Activated naive CD8-positive, alpha-beta T cell (primary cell): ENCODE measurements around the gene ORMDL3.
"Not testable (repeated sequence)": the region's sequence is repeated elsewhere in the genome, so short reads cannot be mapped to it uniquely, and the experiment has no call there.

Experiments
- H3K27ac Mint-ChIP-seq: one replicate; pipeline ENCODE4 v1.8.0; 2021; ENCODE audit warnings: mixed read lengths
- H3K27me3 Mint-ChIP-seq: one replicate; pipeline ENCODE4 v1.8.0; 2021; ENCODE audit warnings: mixed read lengths
- H3K36me3 Mint-ChIP-seq: one replicate; pipeline ENCODE4 v1.8.0; 2021; ENCODE audit warnings: mixed read lengths
- H3K4me1 Mint-ChIP-seq: one replicate; pipeline ENCODE4 v1.8.0; 2021; ENCODE audit warnings: low read depth, mixed read lengths
- H3K4me3 Mint-ChIP-seq: one replicate; pipeline ENCODE4 v1.8.0; 2021; ENCODE audit warnings: mild to moderate bottlenecking, mixed read lengths
- H3K9me3 Mint-ChIP-seq: one replicate; pipeline ENCODE4 v1.8.0; 2021; ENCODE audit warnings: low read depth, mixed read lengths

ORMDL3 gene

GRCh38 chr17:39955726-39956225 lies 28.4 kb upstream of the ORMDL3 start:
- Mint-ChIP-seq H3K4me1 (peaks cover 17% of the 10 kb centered on the region), H3K36me3 (no peaks in the 10 kb centered on the region), H3K4me3 (no peak overlapping the region), H3K27ac (no peak overlapping the region), H3K9me3 (no peaks in the 10 kb centered on the region), H3K27me3 (no peaks in the 10 kb centered on the region)

GRCh38 chr17:39954876-39955275 lies 27.5 kb upstream of the ORMDL3 start:
- Mint-ChIP-seq H3K4me1 (peaks cover 16% of the 10 kb centered on the region), H3K27me3 (no peaks in the 10 kb centered on the region), H3K4me3 (no peak overlapping the region), H3K27ac (no peak overlapping the region), H3K36me3 (no peaks in the 10 kb centered on the region), H3K9me3 (no peaks in the 10 kb centered on the region)

- Mint-ChIP-seq H3K9me3 (no peaks in the 10 kb centered on the region), H3K4me3 (peak overlapping the region; percentile 79), H3K4me1 (peaks cover 20% of the 10 kb centered on the region), H3K27me3 (no peaks in the 10 kb centered on the region), H3K27ac (peak overlapping the region; percentile 29), H3K36me3 (no peaks in the 10 kb centered on the region)
Measured at GRCh38 chr17:39953471-39953888, 26.1 kb upstream of the ORMDL3 start.

GRCh38 chr17:39952680-39953470 lies 25.5 kb upstream of the ORMDL3 start:
- no peaks in the 10 kb centered on the region for H3K27me3 Mint-ChIP-seq
- H3K36me3 Mint-ChIP-seq = no peaks in the 10 kb centered on the region
- H3K4me1 Mint-ChIP-seq = peaks cover 25% of the 10 kb centered on the region
- H3K9me3 Mint-ChIP-seq = no peaks in the 10 kb centered on the region
- H3K27ac Mint-ChIP-seq = no peak overlapping the region
- H3K4me3 Mint-ChIP-seq = peak overlapping the region; percentile 79

- no peaks in the 10 kb centered on the region for H3K9me3 Mint-ChIP-seq
- no peaks in the 10 kb centered on the region for H3K27me3 Mint-ChIP-seq
- H3K36me3 Mint-ChIP-seq = no peaks in the 10 kb centered on the region
- no peak overlapping the region for H3K27ac Mint-ChIP-seq
- H3K4me1 Mint-ChIP-seq = peaks cover 33% of the 10 kb centered on the region
- peak overlapping the region; percentile 59 for H3K4me3 Mint-ChIP-seq
Measured at GRCh38 chr17:39951924-39952679, 24.7 kb upstream of the ORMDL3 start.

GRCh38 chr17:39950871-39951348 lies 23.5 kb upstream of the ORMDL3 start:
- Mint-ChIP-seq H3K27me3 (no peaks in the 10 kb centered on the region), H3K36me3 (no peaks in the 10 kb centered on the region), H3K9me3 (no peaks in the 10 kb centered on the region), H3K27ac (no peak overlapping the region), H3K4me3 (no peak overlapping the region), H3K4me1 (peaks cover 34% of the 10 kb centered on the region)

- H3K9me3 Mint-ChIP-seq = no peaks in the 10 kb centered on the region
- peaks cover 34% of the 10 kb centered on the region for H3K4me1 Mint-ChIP-seq
- H3K27ac Mint-ChIP-seq = no peak overlapping the region
- no peak overlapping the region for H3K4me3 Mint-ChIP-seq
- no peaks in the 10 kb centered on the region for H3K36me3 Mint-ChIP-seq
- no peaks in the 10 kb centered on the region for H3K27me3 Mint-ChIP-seq
Measured at GRCh38 chr17:39949028-39949427, 21.6 kb upstream of the ORMDL3 start.

GRCh38 chr17:39948489-39948828 lies 21.1 kb upstream of the ORMDL3 start:
- Mint-ChIP-seq H3K27ac (peak overlapping the region; percentile 46), H3K4me1 (peaks cover 31% of the 10 kb centered on the region)
- not testable (repeated sequence) for H3K36me3 Mint-ChIP-seq, H3K27me3 Mint-ChIP-seq, H3K9me3 Mint-ChIP-seq, H3K4me3 Mint-ChIP-seq

- H3K4me1 Mint-ChIP-seq = peaks cover 25% of the 10 kb centered on the region
- H3K9me3 Mint-ChIP-seq = no peaks in the 10 kb centered on the region
- H3K27ac Mint-ChIP-seq = no peak overlapping the region
- H3K36me3 Mint-ChIP-seq = no peaks in the 10 kb centered on the region
- no peaks in the 10 kb centered on the region for H3K27me3 Mint-ChIP-seq
- H3K4me3 Mint-ChIP-seq = no peak overlapping the region
Measured at GRCh38 chr17:39946551-39947330, 19.3 kb upstream of the ORMDL3 start.

GRCh38 chr17:39944393-39944711 lies 17.0 kb upstream of the ORMDL3 start:
- Mint-ChIP-seq H3K4me1 (peaks cover 34% of the 10 kb centered on the region), H3K27me3 (no peaks in the 10 kb centered on the region), H3K4me3 (no peak overlapping the region), H3K36me3 (no peaks in the 10 kb centered on the region), H3K9me3 (no peaks in the 10 kb centered on the region), H3K27ac (no peak overlapping the region)

GRCh38 chr17:39943702-39944392 lies 16.4 kb upstream of the ORMDL3 start:
- H3K4me1 Mint-ChIP-seq = peaks cover 36% of the 10 kb centered on the region
- no peaks in the 10 kb centered on the region for H3K27me3 Mint-ChIP-seq
- no peak overlapping the region for H3K4me3 Mint-ChIP-seq
- no peak overlapping the region for H3K27ac Mint-ChIP-seq
- no peaks in the 10 kb centered on the region for H3K36me3 Mint-ChIP-seq
- no peaks in the 10 kb centered on the region for H3K9me3 Mint-ChIP-seq

GRCh38 chr17:39939588-39940419 lies 12.4 kb upstream of the ORMDL3 start:
- no peaks in the 10 kb centered on the region for H3K9me3 Mint-ChIP-seq
- peak overlapping the region; percentile 14 for H3K4me3 Mint-ChIP-seq
- peak overlapping the region; percentile 50 for H3K27ac Mint-ChIP-seq
- H3K4me1 Mint-ChIP-seq = peaks cover 18% of the 10 kb centered on the region
- H3K36me3 Mint-ChIP-seq = no peaks in the 10 kb centered on the region
- H3K27me3 Mint-ChIP-seq = no peaks in the 10 kb centered on the region

- H3K4me3 Mint-ChIP-seq = no peak overlapping the region
- H3K36me3 Mint-ChIP-seq = no peaks in the 10 kb centered on the region
- H3K4me1 Mint-ChIP-seq = peaks cover 18% of the 10 kb centered on the region
- no peak overlapping the region for H3K27ac Mint-ChIP-seq
- H3K27me3 Mint-ChIP-seq = no peaks in the 10 kb centered on the region
- H3K9me3 Mint-ChIP-seq = no peaks in the 10 kb centered on the region
Measured at GRCh38 chr17:39939106-39939505, 11.7 kb upstream of the ORMDL3 start.
